ENCODE measurements around the gene ARL4A. TPM values are rescaled to one million over a fixed set of nuclear protein-coding genes. Genes with fewer than 3 reads are reported as not detected.

The ARL4A gene, protein sequence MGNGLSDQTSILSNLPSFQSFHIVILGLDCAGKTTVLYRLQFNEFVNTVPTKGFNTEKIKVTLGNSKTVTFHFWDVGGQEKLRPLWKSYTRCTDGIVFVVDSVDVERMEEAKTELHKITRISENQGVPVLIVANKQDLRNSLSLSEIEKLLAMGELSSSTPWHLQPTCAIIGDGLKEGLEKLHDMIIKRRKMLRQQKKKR
- total RNA-seq = 10 to 100 TPM; 34.9 to 69.5 (median 45.0) TPM

GRCh38 chr7:12686891-12687717 lies at the start of gene ARL4A:
TSS of gene ARL4A (plus strand) at chr7:12687633. CDS start at chr7:12688255, 622 bp downstream.
- no peaks in the 10 kb centered on the region for H3K27me3 ChIP-seq
- ATAC-seq = peak; percentile 97
- no peaks in the 10 kb centered on the region for H3K36me3 ChIP-seq
- TF ChIP-seq, protein P1, sequence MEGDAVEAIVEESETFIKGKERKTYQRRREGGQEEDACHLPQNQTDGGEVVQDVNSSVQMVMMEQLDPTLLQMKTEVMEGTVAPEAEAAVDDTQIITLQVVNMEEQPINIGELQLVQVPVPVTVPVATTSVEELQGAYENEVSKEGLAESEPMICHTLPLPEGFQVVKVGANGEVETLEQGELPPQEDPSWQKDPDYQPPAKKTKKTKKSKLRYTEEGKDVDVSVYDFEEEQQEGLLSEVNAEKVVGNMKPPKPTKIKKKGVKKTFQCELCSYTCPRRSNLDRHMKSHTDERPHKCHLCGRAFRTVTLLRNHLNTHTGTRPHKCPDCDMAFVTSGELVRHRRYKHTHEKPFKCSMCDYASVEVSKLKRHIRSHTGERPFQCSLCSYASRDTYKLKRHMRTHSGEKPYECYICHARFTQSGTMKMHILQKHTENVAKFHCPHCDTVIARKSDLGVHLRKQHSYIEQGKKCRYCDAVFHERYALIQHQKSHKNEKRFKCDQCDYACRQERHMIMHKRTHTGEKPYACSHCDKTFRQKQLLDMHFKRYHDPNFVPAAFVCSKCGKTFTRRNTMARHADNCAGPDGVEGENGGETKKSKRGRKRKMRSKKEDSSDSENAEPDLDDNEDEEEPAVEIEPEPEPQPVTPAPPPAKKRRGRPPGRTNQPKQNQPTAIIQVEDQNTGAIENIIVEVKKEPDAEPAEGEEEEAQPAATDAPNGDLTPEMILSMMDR (IDR thresholded peaks at IDR 0.05) = peak in 2 of 4 experiments; percentile 9 to 45
- TF ChIP-seq POLR2A (IDR thresholded peaks at IDR 0.05) = peak; percentile 74 to 79
- TF ChIP-seq POLR2AphosphoS5 (IDR thresholded peaks at IDR 0.05) = peak; percentile 91
- TF ChIP-seq EP300 (IDR thresholded peaks at IDR 0.05) = no peak
- WGBS, 2 donors (ENCODE audit: low coverage in 1 of 2) = 0% methylated on average over 5 of the region's 73 CpGs; no CpG with 5 or more reads in 1 of the 2 donors
- H3K4me3 ChIP-seq = peak within 1 kb of the TSS; percentile 58 to 79
- H3K4me1 ChIP-seq = peaks cover 0 to 33% (median 0%) of the 10 kb centered on the region in 3 donors
- peak within 1 kb of the TSS; percentile 75 to 97 (median 91) for H3K27ac ChIP-seq
- no peaks in the 10 kb centered on the region for H3K9me3 ChIP-seq

- no peak for TF ChIP-seq EP300 (IDR thresholded peaks at IDR 0.05)
- TF ChIP-seq, protein P1 (IDR thresholded peaks at IDR 0.05) = no peak
- no peak for TF ChIP-seq POLR2A (IDR thresholded peaks at IDR 0.05)
- no peak for TF ChIP-seq POLR2AphosphoS5 (IDR thresholded peaks at IDR 0.05)
- H3K4me1 ChIP-seq = peaks cover 0 to 27% (median 3%) of the 10 kb centered on the region in 3 donors
- peak; percentile 33 for ATAC-seq
Observed at GRCh38 chr7:12637819-12638592, 49.4 kb upstream of the ARL4A start.

DNA sequence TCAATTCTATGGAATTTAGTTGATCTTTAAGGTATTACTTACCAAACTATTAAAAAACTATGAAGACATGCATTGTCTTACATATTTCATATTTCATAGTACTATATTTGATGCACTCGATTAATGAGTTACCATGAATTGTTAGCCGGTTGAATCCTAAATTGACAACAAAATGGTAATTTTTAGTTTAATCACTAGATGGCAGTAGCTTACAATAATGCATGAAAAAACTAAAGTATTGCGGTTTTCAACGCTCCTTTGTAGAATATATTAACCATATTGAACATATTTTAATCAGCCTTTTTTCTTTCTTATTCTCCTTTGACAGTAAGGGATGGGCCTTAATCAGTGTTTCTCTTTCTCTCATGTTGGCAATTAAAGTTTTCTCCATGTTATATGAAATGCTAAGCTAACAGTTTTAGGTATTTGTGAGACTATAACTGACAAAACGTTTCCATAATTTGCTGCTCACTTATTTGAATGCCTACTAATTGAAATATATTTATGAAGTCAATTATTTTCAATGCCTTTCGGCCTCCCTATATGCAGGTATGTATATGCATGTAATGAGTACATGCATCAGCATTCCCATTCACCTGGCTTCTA lies 48.5 kb upstream of the ARL4A start:
- no peak for ATAC-seq
- Histone ChIP-seq H3K9me3 (no peaks in the 10 kb centered on the region), H3K4me1 (peaks cover 0 to 27% (median 3%) of the 10 kb centered on the region in 3 donors), H3K4me3 (no peak overlapping the region), H3K36me3 (no peaks in the 10 kb centered on the region), H3K27ac (no peak overlapping the region), H3K27me3 (no peaks in the 10 kb centered on the region)
- 5 to 14% methylated on average over 6 of the region's 6 CpGs for WGBS, 2 donors (ENCODE audit: low coverage in 1 of 2)
- no peak for TF ChIP-seq EP300 (IDR thresholded peaks at IDR 0.05)
- no peak for TF ChIP-seq POLR2A (IDR thresholded peaks at IDR 0.05)
- TF ChIP-seq POLR2AphosphoS5 (IDR thresholded peaks at IDR 0.05) = no peak
- TF ChIP-seq, protein P1 (IDR thresholded peaks at IDR 0.05) = peak; percentile 45 to 76 (median 56)

More at GRCh38 chr7:12637819-12638592, 49.4 kb upstream of the ARL4A start:
- H3K27me3 ChIP-seq = no peaks in the 10 kb centered on the region
- no peaks in the 10 kb centered on the region for H3K9me3 ChIP-seq
- H3K36me3 ChIP-seq = no peaks in the 10 kb centered on the region
- H3K27ac ChIP-seq = no peak overlapping the region
- H3K4me3 ChIP-seq = no peak overlapping the region
- WGBS, 2 donors (ENCODE audit: low coverage in 1 of 2) = 29 to 38% methylated on average over 4 of the region's 4 CpGs

GRCh38 chr7:12640299-12641096 lies 46.9 kb upstream of the ARL4A start:
- Histone ChIP-seq H3K27ac (peak overlapping the region in 1 of 4 donors; percentile 20), H3K4me3 (no peak overlapping the region), H3K36me3 (no peaks in the 10 kb centered on the region), H3K9me3 (no peaks in the 10 kb centered on the region), H3K4me1 (peaks cover 0 to 27% (median 3%) of the 10 kb centered on the region in 3 donors), H3K27me3 (no peaks in the 10 kb centered on the region)
- TF ChIP-seq POLR2AphosphoS5 (IDR thresholded peaks at IDR 0.05) (no peak), POLR2A (IDR thresholded peaks at IDR 0.05) (no peak), EP300 (IDR thresholded peaks at IDR 0.05) (no peak)
- TF ChIP-seq, protein P1 (IDR thresholded peaks at IDR 0.05) = no peak
- WGBS, 2 donors (ENCODE audit: low coverage in 1 of 2) = 66 to 70% methylated on average over 3 to 7 of the region's 7 CpGs
- ATAC-seq = no peak
